ENCODE data around the gene TAGAP. TPM values are rescaled to one million over a fixed set of nuclear protein-coding genes. Genes with fewer than 3 reads are reported as not detected.

TAGAP gene
- total and polyA plus RNA-seq, 2 donors (not counting 3 experiments of a cell fraction or from before 2014, with no cell fraction given) = not detected

GRCh38 chr6:159047891-159048685 lies 3.3 kb upstream of the TAGAP start:
- H3K27ac ChIP-seq (ENCODE audit: insufficient read depth, low read depth, low read length) = no peak overlapping the region
- intact Hi-C loops (cut with micrococcal nuclease) = no loop called here
- no peaks in the 10 kb centered on the region for H3K9me3 ChIP-seq (replicated peaks; ENCODE audit: control insufficient read depth, insufficient read depth, low read length)
- TF ChIP-seq POLR2A (IDR thresholded peaks at IDR 0.05; ENCODE audit: low read depth, low read length) (no peak), MYC (IDR thresholded peaks at IDR 0.05; ENCODE audit: low read depth, low read length) (no peak), EZH2 (IDR thresholded peaks at IDR 0.05; ENCODE audit: borderline replicate concordance, low read depth, low read length, severe bottlenecking) (no peak), MAX (IDR thresholded peaks at IDR 0.05; ENCODE audit: insufficient read depth, insufficient read length) (no peak), FOS (IDR thresholded peaks at IDR 0.05; ENCODE audit: borderline replicate concordance, insufficient read depth, low read length) (no peak)
- peaks cover under 1 to 2% of the 10 kb centered on the region in 2 experiments for H3K27me3 ChIP-seq (ENCODE audit: control insufficient read depth in 2 of 2, insufficient read depth in 2 of 2, low read length in 2 of 2)
- no TSS peak for BruUV-seq (replicated peaks)
- POLR2A ChIA-PET = no interaction called here
- H3K9me1 ChIP-seq (replicated peaks; ENCODE audit: control insufficient read depth, extremely low read depth, insufficient read depth, low read length) = no peaks in the 10 kb centered on the region
- H3K4me3 ChIP-seq (replicated peaks in 1 of 3; ENCODE audit: insufficient read depth in 1 of 3, low read depth in 1 of 3, low read length in 3 of 3) = no peak overlapping the region
- FAIRE-seq (no peak), DNase-seq (ENCODE audit: low read depth, low spot score) (no peak)
- H3K4me1 ChIP-seq (ENCODE audit: control insufficient read depth, extremely low read depth, insufficient read depth, low read length) = no peaks in the 10 kb centered on the region
- no peak overlapping the region for H3K9ac ChIP-seq (replicated peaks; ENCODE audit: extremely low read depth, insufficient read depth, low read length)
- no peaks in the 10 kb centered on the region for H3K36me3 ChIP-seq (ENCODE audit: control insufficient read depth in 2 of 2, extremely low read depth in 1 of 2, insufficient read depth in 2 of 2, low read length in 2 of 2)
- no peak overlapping the region for H2AFZ ChIP-seq (ENCODE audit: low read depth, low read length)
- no peaks in the 10 kb centered on the region for H3K79me2 ChIP-seq (ENCODE audit: control insufficient read depth, insufficient read depth, low read length)
- H3K4me2 ChIP-seq (ENCODE audit: insufficient read depth, low read length) = no peak overlapping the region
- no peaks in the 10 kb centered on the region for H4K20me1 ChIP-seq (replicated peaks; ENCODE audit: control insufficient read depth, extremely low read depth, insufficient read depth, low read length)
- CTCF ChIA-PET = no interaction called here
- dilution Hi-C loops (cut with MboI; ENCODE audit: extremely low pct_ligation_motif_present, low sequenced_read_pairs) = no loop called here

- intact Hi-C loops (cut with micrococcal nuclease) = no loop called here
- CTCF ChIA-PET = no interaction called here
Observed at GRCh38 chr6:159045801-159046200, 1.0 kb upstream of the TAGAP start.

More at GRCh38 chr6:159045801-159046200, 1.0 kb upstream of the TAGAP start:
- DNase-seq (ENCODE audit: low read depth, low spot score) (no peak), FAIRE-seq (no peak)
- no peaks in the 10 kb centered on the region for H4K20me1 ChIP-seq (replicated peaks; ENCODE audit: control insufficient read depth, extremely low read depth, insufficient read depth, low read length)
- no peaks in the 10 kb centered on the region for H3K79me2 ChIP-seq (ENCODE audit: control insufficient read depth, insufficient read depth, low read length)
- H3K36me3 ChIP-seq (ENCODE audit: control insufficient read depth in 2 of 2, extremely low read depth in 1 of 2, insufficient read depth in 2 of 2, low read length in 2 of 2) = no peaks in the 10 kb centered on the region
- POLR2A ChIA-PET = no interaction called here
- TF ChIP-seq CTCF (IDR thresholded peaks at IDR 0.05; ENCODE audit: extremely low read depth in 1 of 2, insufficient read depth in 1 of 2, low read depth in 1 of 2, low read length in 2 of 2) (no peak), POLR2A (IDR thresholded peaks at IDR 0.05; ENCODE audit: low read depth, low read length) (no peak)
- H2AFZ ChIP-seq (ENCODE audit: low read depth, low read length) = no peak overlapping the region
- no TSS peak for BruUV-seq (replicated peaks)
- peaks cover 3% of the 10 kb centered on the region in 2 experiments for H3K27me3 ChIP-seq (ENCODE audit: control insufficient read depth in 2 of 2, insufficient read depth in 2 of 2, low read length in 2 of 2)
- dilution Hi-C loops (cut with MboI; ENCODE audit: extremely low pct_ligation_motif_present, low sequenced_read_pairs) = no loop called here
- H3K4me3 ChIP-seq (replicated peaks in 1 of 3; ENCODE audit: insufficient read depth in 1 of 3, low read depth in 1 of 3, low read length in 3 of 3) = no peak overlapping the region
- no peaks in the 10 kb centered on the region for H3K4me1 ChIP-seq (ENCODE audit: control insufficient read depth, extremely low read depth, insufficient read depth, low read length)
- H3K4me2 ChIP-seq (ENCODE audit: insufficient read depth, low read length) = no peak overlapping the region
- H3K27ac ChIP-seq (ENCODE audit: insufficient read depth, low read depth, low read length) = no peak overlapping the region
- H3K9ac ChIP-seq (replicated peaks; ENCODE audit: extremely low read depth, insufficient read depth, low read length) = no peak overlapping the region
- H3K9me1 ChIP-seq (replicated peaks; ENCODE audit: control insufficient read depth, extremely low read depth, insufficient read depth, low read length) = no peaks in the 10 kb centered on the region
- no peaks in the 10 kb centered on the region for H3K9me3 ChIP-seq (replicated peaks; ENCODE audit: control insufficient read depth, insufficient read depth, low read length)
